Kidney (tissue), 14 donors: Measurements from ENCODE around the gene BCL7A. TPM values are rescaled to one million over a fixed set of nuclear protein-coding genes. Genes with fewer than 3 reads are reported as not detected.

Source experiments
- DNase-seq, 5 donors: peaks; one replicate each; pipeline ENCODE4 v3.0.0-alpha.2; 2013 to 2020
- FAIRE-seq: peaks from 2 replicates; lab custom pipeline; 2012; peaks lifted over from hg19 to GRCh38; lab: Jason Lieb, UNC
- H3K27ac ChIP-seq, 2 donors: one replicate each; pipeline ENCODE4 v1.7.0; 2013; ENCODE audit warnings: low read depth in 2 of 2, low read length in 2 of 2, inconsistent platforms in 1 of 2
- H3K27me3 ChIP-seq: one replicate; pipeline ENCODE4 v1.7.1; 2013; ENCODE audit warnings: low read length, inconsistent platforms; ENCODE audit not compliant: control insufficient read depth, insufficient read depth
- H3K36me3 ChIP-seq, 3 donors: one replicate each; pipeline versions ENCODE4 v1.7.0 to v1.7.1; 2013; ENCODE audit warnings: low read length in 3 of 3, control low read depth in 1 of 3, inconsistent platforms in 1 of 3; ENCODE audit not compliant: insufficient read depth in 3 of 3, control insufficient read depth in 2 of 3
- H3K4me1 ChIP-seq, 3 donors: one replicate each; pipeline versions ENCODE4 v1.7.0 to v1.7.1; 2013; ENCODE audit warnings: low read length in 3 of 3, inconsistent platforms in 1 of 3, low read depth in 1 of 3; ENCODE audit not compliant: control insufficient read depth in 2 of 3, insufficient read depth in 2 of 3
- H3K4me3 ChIP-seq, 3 donors: one replicate each; pipeline versions ENCODE4 v1.7.0 to v1.8.1; 2013; ENCODE audit warnings: low read length in 3 of 3, control low read depth in 1 of 3, inconsistent platforms in 1 of 3
- H3K9ac ChIP-seq, 3 donors: one replicate each; pipeline versions ENCODE4 v1.7.0 to v1.7.1; 2013; ENCODE audit warnings: low read length in 3 of 3, control low read depth in 1 of 3, inconsistent platforms in 1 of 3
- H3K9me3 ChIP-seq, 3 donors: one replicate each; pipeline versions ENCODE4 v1.7.0 to v1.7.1; 2013; ENCODE audit warnings: low read length in 3 of 3, control low read depth in 1 of 3, inconsistent platforms in 1 of 3; ENCODE audit not compliant: control insufficient read depth in 2 of 3, insufficient read depth in 1 of 3
- intact Hi-C: fragments of 100-400 bp; cut with DNase I; formaldehyde crosslinking; loops from one replicate; pipeline ENCODE4 v1.11.1; 2022
- polyA plus RNA-seq: library from polyadenylated mRNA; stranded (reverse); fragments of 350-450 nt; fragmentation: Illumina TruSeq; extraction: RNeasy Lipid Tissue Mini Kit (QIAGEN cat#74804); gene quantifications from one replicate; pipeline ENCODE4 v1.2.3, GENCODE V29; 2014; ENCODE audit warnings: low read depth, low replicate concordance; ENCODE audit not compliant: insufficient read depth
- total RNA-seq: library from RNA; stranded (reverse); fragmentation: NEBNext Ultra II Directional; extraction: Animal tissue kit (Norgen Biotek cat#: 25700); gene quantifications from one replicate; pipeline ENCODE4 v1.2.1, GENCODE V29; 2021
- TF ChIP-seq, protein P1 (sequence below): IDR thresholded peaks from 3 replicates; pipeline ENCODE4 v1.5.1; 2012; ENCODE audit warnings: mild to moderate bottlenecking, moderate library complexity, borderline replicate concordance; ENCODE audit not compliant: insufficient read depth; ENCODE audit errors: extremely low read depth
- donor health status: control.
- donor health status: control.
- donor health status: control.
- donor health status: control.
- donor health status: control.
- donor health status: DM: yes; HTN: yes; CAD: no.
- donor health status: Normal renal cell carcinoma (clear cell type).

BCL7A gene
- total and polyA plus RNA-seq, 2 donors from 2014 or later: 6.8 to 22.7 TPM

DNA sequence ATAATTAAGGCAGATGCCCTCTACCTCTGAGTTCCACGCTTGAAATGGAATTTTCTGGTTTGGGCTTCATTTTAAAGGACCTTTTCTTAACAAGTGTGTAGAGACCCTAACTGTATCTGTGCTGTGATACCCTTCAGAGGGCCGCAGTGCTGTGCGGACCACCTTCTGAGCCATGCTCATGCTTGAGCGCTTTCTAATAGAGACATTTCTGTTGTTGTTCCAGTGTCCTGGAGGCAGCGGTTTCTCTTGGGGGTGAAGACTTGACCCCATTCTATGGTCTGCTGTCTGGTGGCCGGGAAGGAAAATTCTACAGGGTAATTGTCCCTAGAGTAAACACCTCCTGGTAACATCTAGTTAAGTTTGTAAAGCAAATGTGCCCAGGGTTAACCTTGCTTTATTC is 46.7 kb upstream of the BCL7A start:
- no peak for FAIRE-seq
- H3K4me3 ChIP-seq: no peak overlapping the region
- no peaks in the 10 kb centered on the region for H3K4me1 ChIP-seq
- H3K9me3 ChIP-seq: no peaks in the 10 kb centered on the region
- TF ChIP-seq, protein P1, sequence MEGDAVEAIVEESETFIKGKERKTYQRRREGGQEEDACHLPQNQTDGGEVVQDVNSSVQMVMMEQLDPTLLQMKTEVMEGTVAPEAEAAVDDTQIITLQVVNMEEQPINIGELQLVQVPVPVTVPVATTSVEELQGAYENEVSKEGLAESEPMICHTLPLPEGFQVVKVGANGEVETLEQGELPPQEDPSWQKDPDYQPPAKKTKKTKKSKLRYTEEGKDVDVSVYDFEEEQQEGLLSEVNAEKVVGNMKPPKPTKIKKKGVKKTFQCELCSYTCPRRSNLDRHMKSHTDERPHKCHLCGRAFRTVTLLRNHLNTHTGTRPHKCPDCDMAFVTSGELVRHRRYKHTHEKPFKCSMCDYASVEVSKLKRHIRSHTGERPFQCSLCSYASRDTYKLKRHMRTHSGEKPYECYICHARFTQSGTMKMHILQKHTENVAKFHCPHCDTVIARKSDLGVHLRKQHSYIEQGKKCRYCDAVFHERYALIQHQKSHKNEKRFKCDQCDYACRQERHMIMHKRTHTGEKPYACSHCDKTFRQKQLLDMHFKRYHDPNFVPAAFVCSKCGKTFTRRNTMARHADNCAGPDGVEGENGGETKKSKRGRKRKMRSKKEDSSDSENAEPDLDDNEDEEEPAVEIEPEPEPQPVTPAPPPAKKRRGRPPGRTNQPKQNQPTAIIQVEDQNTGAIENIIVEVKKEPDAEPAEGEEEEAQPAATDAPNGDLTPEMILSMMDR: no peak
- H3K36me3 ChIP-seq: no peaks in the 10 kb centered on the region
- no peak overlapping the region for H3K9ac ChIP-seq
- no peaks in the 10 kb centered on the region for H3K27me3 ChIP-seq
- intact Hi-C loops: no loop called here
- H3K27ac ChIP-seq: no peak overlapping the region
- peak in 2 of 5 donors; percentile 33 to 35 for DNase-seq

DNA sequence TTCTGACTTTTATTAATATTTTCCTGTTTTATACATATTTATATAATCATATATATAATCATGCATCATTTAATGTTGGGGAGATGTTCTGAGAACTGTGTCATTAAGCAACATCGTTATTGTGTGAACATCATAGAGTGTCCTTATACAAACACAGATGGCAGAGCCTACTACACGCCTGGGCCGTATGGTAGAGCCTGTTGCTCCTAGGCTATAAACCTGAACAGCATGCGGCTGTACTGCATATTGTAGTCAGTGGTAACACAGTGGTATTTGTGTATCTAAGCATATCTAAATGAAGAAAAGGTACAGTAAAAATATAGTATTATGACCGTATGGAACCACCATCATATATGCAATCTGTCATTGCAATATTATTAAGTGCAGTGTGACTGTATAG is 44.7 kb upstream of the BCL7A start:
- TF ChIP-seq, protein P1: no peak
- FAIRE-seq: no peak

DNA sequence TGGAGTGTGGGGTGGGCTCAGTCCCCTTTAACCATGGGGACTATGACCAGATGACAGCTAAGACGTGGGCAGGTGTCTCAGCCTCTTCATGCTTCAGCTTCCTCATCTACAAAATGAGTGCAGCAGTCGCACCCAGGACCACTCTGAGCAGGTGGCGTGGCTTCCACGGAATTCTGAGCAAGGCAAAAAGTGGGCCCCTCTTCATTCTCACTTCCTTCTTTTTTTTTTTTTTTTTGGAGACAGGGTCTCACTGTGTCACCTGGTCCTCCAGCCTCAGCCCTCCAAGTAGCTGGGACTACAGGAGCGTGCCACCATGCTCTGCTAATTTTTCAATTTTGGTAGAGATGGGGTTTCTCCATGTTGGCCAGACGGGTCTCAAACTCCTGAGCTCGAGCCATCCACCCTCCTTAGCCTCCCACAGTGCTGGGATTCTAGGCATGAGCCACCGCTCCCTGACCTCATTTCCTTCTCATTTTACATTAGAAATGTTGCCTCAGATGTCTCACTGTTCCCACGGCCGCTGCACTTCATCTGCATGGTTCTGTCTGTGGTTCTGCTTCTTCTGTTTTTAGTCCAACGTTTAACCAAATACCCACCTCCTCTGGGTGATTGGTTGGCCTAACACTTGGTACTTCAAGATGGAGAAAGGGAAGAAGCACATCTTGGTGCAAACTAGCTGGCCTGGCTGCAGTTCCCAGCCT is 41.3 kb upstream of the BCL7A start:
- TF ChIP-seq, protein P1: no peak
- FAIRE-seq (no peak), DNase-seq (peak in 3 of 5 donors; percentile 41 to 75 (median 64))
- Histone ChIP-seq H3K9ac (no peak overlapping the region), H3K4me1 (no peaks in the 10 kb centered on the region), H3K27ac (no peak overlapping the region), H3K36me3 (no peaks in the 10 kb centered on the region), H3K9me3 (no peaks in the 10 kb centered on the region), H3K4me3 (no peak overlapping the region), H3K27me3 (no peaks in the 10 kb centered on the region)
- intact Hi-C loops: no loop called here

More for the DNA sequence above, 44.7 kb upstream of the BCL7A start:
- no peak overlapping the region for H3K9ac ChIP-seq
- intact Hi-C loops: no loop called here
- H3K27ac ChIP-seq: no peak overlapping the region
- H3K4me1 ChIP-seq: no peaks in the 10 kb centered on the region
- H3K36me3 ChIP-seq: no peaks in the 10 kb centered on the region
- no peak overlapping the region for H3K4me3 ChIP-seq
- DNase-seq: no peak
- H3K9me3 ChIP-seq: no peaks in the 10 kb centered on the region
- H3K27me3 ChIP-seq: no peaks in the 10 kb centered on the region

DNA sequence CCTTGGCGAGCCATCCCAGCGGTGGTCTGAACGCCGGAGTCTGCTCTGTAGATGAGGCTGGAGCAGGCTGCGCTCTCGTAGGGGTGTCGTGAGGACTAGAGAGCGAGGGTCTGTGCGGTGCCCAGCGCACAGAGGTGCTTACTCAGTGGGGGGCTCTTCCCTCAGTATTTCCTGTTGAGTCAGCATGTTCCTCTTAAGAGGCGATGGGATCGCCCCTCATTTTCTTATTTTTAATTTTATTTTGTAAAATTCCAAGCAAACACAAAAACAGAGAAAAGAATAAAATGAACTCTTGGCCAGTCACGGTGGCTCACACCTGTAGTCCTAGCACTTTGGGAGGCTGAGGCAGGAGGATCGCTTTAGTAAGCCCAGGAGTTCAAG is 40.8 kb upstream of the BCL7A start:
- no peak overlapping the region for H3K9ac ChIP-seq
- no peaks in the 10 kb centered on the region for H3K36me3 ChIP-seq
- no peaks in the 10 kb centered on the region for H3K9me3 ChIP-seq
- no peaks in the 10 kb centered on the region for H3K4me1 ChIP-seq
- TF ChIP-seq, protein P1: no peak
- intact Hi-C loops: no loop called here
- DNase-seq (no peak), FAIRE-seq (no peak)
- no peak overlapping the region for H3K4me3 ChIP-seq
- no peaks in the 10 kb centered on the region for H3K27me3 ChIP-seq
- no peak overlapping the region for H3K27ac ChIP-seq
